Measurements from ENCODE around the gene CDA. TPM values are rescaled to one million over a fixed set of nuclear protein-coding genes. Genes with fewer than 3 reads are reported as not detected.

The CDA gene
- total and polyA plus RNA-seq, 2 of the 8 experiments (the other 6 are each of a cell fraction or from before 2014, with no cell fraction given) = 4.4 to 11.3 TPM

Other genes with a start within 250 kb of the CDA start
- 5.6 and 7.4 TPM in 2 replicates for gene CAMK2N1, start 102.9 kb upstream of the CDA start, total RNA-seq (2021; fragmentation: NEBNext Ultra II Directional; extraction: Animal tissue kit (Norgen Biotek cat#: 25700))
- gene CAMK2N1, start 102.9 kb upstream of the CDA start, polyA plus RNA-seq (2011; rRNA removed) = 1.8 and 2.3 TPM in 2 replicates
- gene MUL1, start 80.9 kb upstream of the CDA start, total RNA-seq (2021; fragmentation: NEBNext Ultra II Directional; extraction: Animal tissue kit (Norgen Biotek cat#: 25700)) = 16.4 and 16.9 TPM in 2 replicates
- gene MUL1, start 80.9 kb upstream of the CDA start, polyA plus RNA-seq (2011; rRNA removed) = 20.5 and 20.8 TPM in 2 replicates
- gene FAM43B, start 36.5 kb upstream of the CDA start, total RNA-seq (2021; fragmentation: NEBNext Ultra II Directional; extraction: Animal tissue kit (Norgen Biotek cat#: 25700)) = 1.9 and 2.2 TPM in 2 replicates
- gene FAM43B, start 36.5 kb upstream of the CDA start, polyA plus RNA-seq (2011; rRNA removed) = 0.88 and 1.0 TPM in 2 replicates
- gene PINK1, start 44.4 kb downstream of the CDA start, total RNA-seq (2021; fragmentation: NEBNext Ultra II Directional; extraction: Animal tissue kit (Norgen Biotek cat#: 25700)) = 19.3 and 20.5 TPM in 2 replicates
- gene PINK1, start 44.4 kb downstream of the CDA start, polyA plus RNA-seq (2011; rRNA removed) = 16.1 and 21.0 TPM in 2 replicates
- 253 and 260 TPM in 2 replicates for gene DDOST, start 72.3 kb downstream of the CDA start, total RNA-seq (2021; fragmentation: NEBNext Ultra II Directional; extraction: Animal tissue kit (Norgen Biotek cat#: 25700))
- gene DDOST, start 72.3 kb downstream of the CDA start, polyA plus RNA-seq (2011; rRNA removed) = 300 and 336 TPM in 2 replicates
- 9.9 and 10.4 TPM in 2 replicates for gene KIF17, start 128.9 kb downstream of the CDA start, total RNA-seq (2021; fragmentation: NEBNext Ultra II Directional; extraction: Animal tissue kit (Norgen Biotek cat#: 25700))
- 6.9 and 10.5 TPM in 2 replicates for gene KIF17, start 128.9 kb downstream of the CDA start, polyA plus RNA-seq (2011; rRNA removed)
- 18.3 and 18.4 TPM in 2 replicates for gene SH2D5, start 143.6 kb downstream of the CDA start, total RNA-seq (2021; fragmentation: NEBNext Ultra II Directional; extraction: Animal tissue kit (Norgen Biotek cat#: 25700))
- gene SH2D5, start 143.6 kb downstream of the CDA start, polyA plus RNA-seq (2011; rRNA removed) = 13.2 and 16.7 TPM in 2 replicates
- gene HP1BP3, start 198.2 kb downstream of the CDA start, total RNA-seq (2021; fragmentation: NEBNext Ultra II Directional; extraction: Animal tissue kit (Norgen Biotek cat#: 25700)) = 121 and 125 TPM in 2 replicates
- 47.4 and 47.6 TPM in 2 replicates for gene HP1BP3, start 198.2 kb downstream of the CDA start, polyA plus RNA-seq (2011; rRNA removed)

Measured in H1 (cell line).